ENCODE measurements around the gene MTERF4. TPM values are rescaled to one million over a fixed set of nuclear protein-coding genes. Genes with fewer than 3 reads are reported as not detected.

MTERF4 gene
- total RNA-seq, 2 donors from 2014 or later, result 91.3 to 98.5 TPM

DNA sequence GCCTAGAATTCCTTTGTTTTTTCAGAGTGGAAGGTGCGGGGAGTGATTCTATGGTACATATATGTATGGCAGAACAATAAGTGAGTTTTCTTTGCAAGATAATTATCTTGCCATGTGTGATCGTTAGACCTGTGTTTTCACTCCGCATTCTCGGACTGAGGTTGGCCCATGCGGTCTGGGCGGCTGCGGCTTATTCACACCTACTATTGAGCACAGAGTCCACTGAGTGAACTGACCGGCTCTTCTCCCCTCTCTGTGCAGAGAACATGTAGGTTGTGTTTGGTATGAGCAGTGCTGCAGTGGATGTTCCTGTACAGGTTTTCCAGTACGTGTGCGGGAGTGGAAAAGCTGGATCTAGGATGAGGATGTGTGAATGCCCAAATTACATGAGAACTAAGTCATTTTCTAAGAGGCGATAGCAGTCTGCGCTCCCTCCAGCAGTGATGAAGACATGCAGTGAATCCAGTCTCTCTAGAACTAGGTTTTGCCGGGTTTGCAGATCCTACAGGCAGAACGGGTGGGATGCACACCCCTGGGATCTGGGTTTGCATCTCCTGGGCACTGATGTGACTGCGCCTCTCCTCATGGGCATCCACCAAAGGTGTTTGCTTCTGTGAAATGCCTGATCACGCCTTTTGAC lies 27.1 kb downstream of the MTERF4 start:
- Histone ChIP-seq H3K27me3 (replicated peaks; ENCODE audit: insufficient read depth) (no peaks in the 10 kb centered on the region), H3K4me3 (no peak overlapping the region), H3K36me3 (no peaks in the 10 kb centered on the region), H3K9me3 (no peaks in the 10 kb centered on the region), H3K27ac (no peak overlapping the region), H3K4me1 (replicated peaks) (no peaks in the 10 kb centered on the region)
- intact Hi-C loops (cut with DNase I), result no loop called here
- WGBS, result 94% methylated on average over 16 of the region's 16 CpGs
- no peak for DNase-seq (ENCODE audit: low spot score)
- TF ChIP-seq POLR2AphosphoS5 (IDR thresholded peaks at IDR 0.05), result no peak
- no peak for TF ChIP-seq POLR2A (IDR thresholded peaks at IDR 0.05)
- TF ChIP-seq, protein P1, sequence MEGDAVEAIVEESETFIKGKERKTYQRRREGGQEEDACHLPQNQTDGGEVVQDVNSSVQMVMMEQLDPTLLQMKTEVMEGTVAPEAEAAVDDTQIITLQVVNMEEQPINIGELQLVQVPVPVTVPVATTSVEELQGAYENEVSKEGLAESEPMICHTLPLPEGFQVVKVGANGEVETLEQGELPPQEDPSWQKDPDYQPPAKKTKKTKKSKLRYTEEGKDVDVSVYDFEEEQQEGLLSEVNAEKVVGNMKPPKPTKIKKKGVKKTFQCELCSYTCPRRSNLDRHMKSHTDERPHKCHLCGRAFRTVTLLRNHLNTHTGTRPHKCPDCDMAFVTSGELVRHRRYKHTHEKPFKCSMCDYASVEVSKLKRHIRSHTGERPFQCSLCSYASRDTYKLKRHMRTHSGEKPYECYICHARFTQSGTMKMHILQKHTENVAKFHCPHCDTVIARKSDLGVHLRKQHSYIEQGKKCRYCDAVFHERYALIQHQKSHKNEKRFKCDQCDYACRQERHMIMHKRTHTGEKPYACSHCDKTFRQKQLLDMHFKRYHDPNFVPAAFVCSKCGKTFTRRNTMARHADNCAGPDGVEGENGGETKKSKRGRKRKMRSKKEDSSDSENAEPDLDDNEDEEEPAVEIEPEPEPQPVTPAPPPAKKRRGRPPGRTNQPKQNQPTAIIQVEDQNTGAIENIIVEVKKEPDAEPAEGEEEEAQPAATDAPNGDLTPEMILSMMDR (IDR thresholded peaks at IDR 0.05), result no peak

DNA sequence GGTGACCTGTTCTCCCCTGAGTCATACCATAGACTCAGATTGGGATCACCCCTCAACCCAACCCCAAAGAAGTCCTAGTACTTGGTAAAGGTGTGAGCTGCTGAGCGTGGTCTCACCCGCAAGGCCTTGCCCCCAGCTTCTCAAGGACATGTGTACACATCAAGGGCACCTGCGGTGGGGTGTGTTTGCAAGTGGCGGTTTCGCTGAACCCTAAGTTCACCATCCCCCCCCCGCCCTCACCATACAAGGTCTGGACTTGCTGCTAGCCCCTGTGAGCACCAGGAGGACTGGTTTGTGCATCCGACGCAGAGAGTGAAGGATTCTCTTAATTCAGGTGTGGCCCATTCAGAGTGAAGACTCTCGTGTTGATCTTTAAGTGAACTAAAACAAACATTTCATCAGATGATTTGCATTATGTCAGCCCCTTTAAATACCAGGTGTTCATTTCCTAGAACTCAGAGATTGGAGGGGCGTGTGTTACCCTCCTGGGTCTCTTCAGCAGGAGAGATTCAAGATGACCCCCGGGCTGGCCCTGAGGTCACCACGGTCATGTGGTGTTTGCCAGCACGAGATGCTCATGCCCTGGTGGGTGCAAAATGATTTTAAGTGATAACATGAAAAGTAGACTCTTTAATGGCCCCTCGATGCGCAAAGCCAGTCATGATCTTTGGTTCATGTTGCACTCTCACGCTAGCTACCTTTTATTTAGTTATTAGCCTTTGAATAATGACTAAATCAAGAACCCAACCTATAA lies 27.8 kb downstream of the MTERF4 start:
- 81% methylated on average over 16 of the region's 16 CpGs for WGBS
- TF ChIP-seq, protein P1 (IDR thresholded peaks at IDR 0.05), result no peak
- no peak for TF ChIP-seq POLR2AphosphoS5 (IDR thresholded peaks at IDR 0.05)
- no peak for TF ChIP-seq POLR2A (IDR thresholded peaks at IDR 0.05)

GRCh38 chr2:241073166-241074064 lies 28.7 kb downstream of the MTERF4 start:
- intact Hi-C loops (cut with DNase I), result no loop called here
- WGBS, result 74% methylated on average over 25 of the region's 25 CpGs
- H3K36me3 ChIP-seq, result no peaks in the 10 kb centered on the region
- TF ChIP-seq, protein P1 (IDR thresholded peaks at IDR 0.05), result no peak
- no peak for TF ChIP-seq POLR2A (IDR thresholded peaks at IDR 0.05)
- TF ChIP-seq POLR2AphosphoS5 (IDR thresholded peaks at IDR 0.05), result no peak
- H3K27ac ChIP-seq, result no peak overlapping the region
- H3K4me1 ChIP-seq (replicated peaks), result no peaks in the 10 kb centered on the region
- no peaks in the 10 kb centered on the region for H3K9me3 ChIP-seq
- no peak for DNase-seq (ENCODE audit: low spot score)
- H3K4me3 ChIP-seq, result no peak overlapping the region
- H3K27me3 ChIP-seq (replicated peaks; ENCODE audit: insufficient read depth), result no peaks in the 10 kb centered on the region

More for the DNA sequence above, 27.8 kb downstream of the MTERF4 start:
- no peak for DNase-seq (ENCODE audit: low spot score)
- Histone ChIP-seq H3K27me3 (replicated peaks; ENCODE audit: insufficient read depth) (no peaks in the 10 kb centered on the region), H3K4me1 (replicated peaks) (no peaks in the 10 kb centered on the region), H3K9me3 (no peaks in the 10 kb centered on the region), H3K27ac (no peak overlapping the region), H3K4me3 (no peak overlapping the region), H3K36me3 (no peaks in the 10 kb centered on the region)
- intact Hi-C loops (cut with DNase I), result no loop called here

- Histone ChIP-seq H3K4me3 (no peak overlapping the region), H3K27me3 (replicated peaks; ENCODE audit: insufficient read depth) (no peaks in the 10 kb centered on the region), H3K9me3 (no peaks in the 10 kb centered on the region), H3K36me3 (no peaks in the 10 kb centered on the region), H3K27ac (no peak overlapping the region), H3K4me1 (replicated peaks) (no peaks in the 10 kb centered on the region)
- intact Hi-C loops (cut with DNase I), result no loop called here
- DNase-seq (ENCODE audit: low spot score), result no peak
- WGBS, result 75% methylated on average over 14 of the region's 14 CpGs
- TF ChIP-seq, protein P1 (IDR thresholded peaks at IDR 0.05), result no peak
- TF ChIP-seq POLR2A (IDR thresholded peaks at IDR 0.05) (no peak), POLR2AphosphoS5 (IDR thresholded peaks at IDR 0.05) (no peak)
Observed at GRCh38 chr2:241072553-241073165, 29.4 kb downstream of the MTERF4 start.

Data from prostate gland (tissue), 2 donors.